Large intestine (tissue), 3 donors: ENCODE data around the gene LAPTM5. TPM values are rescaled to one million over a fixed set of nuclear protein-coding genes. Genes with fewer than 3 reads are reported as not detected.
"Not testable (repeated sequence)": the region's sequence is repeated elsewhere in the genome, so short reads cannot be mapped to it uniquely, and the experiment has no call there.

Source experiments
- DNase-seq, 2 donors: peaks; one replicate each; pipeline versions ENCODE4 v3.0.0 to v3.0.0-alpha.2; 2013
- H3K27ac ChIP-seq: one replicate; pipeline ENCODE4 v1.5.1; 2013; ENCODE audit warnings: low read length
- H3K27me3 ChIP-seq: 2 replicates; pipeline ENCODE4 v1.6.1; 2013; ENCODE audit warnings: low read length; ENCODE audit not compliant: control insufficient read depth, insufficient read depth
- H3K36me3 ChIP-seq: 2 replicates; pipeline ENCODE4 v1.6.1; 2013; ENCODE audit warnings: low read length; ENCODE audit not compliant: control insufficient read depth, insufficient read depth
- H3K4me1 ChIP-seq: one replicate; pipeline ENCODE4 v1.6.1; 2013; ENCODE audit warnings: low read length; ENCODE audit not compliant: control insufficient read depth, insufficient read depth
- H3K4me3 ChIP-seq: one replicate; pipeline ENCODE4 v1.5.1; 2013; ENCODE audit warnings: low read length
- H3K9me3 ChIP-seq: one replicate; pipeline ENCODE4 v1.6.1; 2013; ENCODE audit warnings: mild to moderate bottlenecking, low read depth, low read length, moderate library complexity; ENCODE audit not compliant: control insufficient read depth
- WGBS: methylation state at CpG from one replicate; pipeline ENCODE4 v1.1.5; 2013; ENCODE audit warnings: low lambda C conversion rate; ENCODE audit not compliant: insufficient coverage; 5-methylcytosine and 5-hydroxymethylcytosine counted together
- polyA plus RNA-seq: library from polyadenylated mRNA; unstranded; fragments of 120-200 nt; gene quantifications from one replicate; pipeline ENCODE4 v1.2.1, GENCODE V29; 2013

The LAPTM5 gene
- polyA plus RNA-seq, 1 donor, result 39.9 TPM

DNA sequence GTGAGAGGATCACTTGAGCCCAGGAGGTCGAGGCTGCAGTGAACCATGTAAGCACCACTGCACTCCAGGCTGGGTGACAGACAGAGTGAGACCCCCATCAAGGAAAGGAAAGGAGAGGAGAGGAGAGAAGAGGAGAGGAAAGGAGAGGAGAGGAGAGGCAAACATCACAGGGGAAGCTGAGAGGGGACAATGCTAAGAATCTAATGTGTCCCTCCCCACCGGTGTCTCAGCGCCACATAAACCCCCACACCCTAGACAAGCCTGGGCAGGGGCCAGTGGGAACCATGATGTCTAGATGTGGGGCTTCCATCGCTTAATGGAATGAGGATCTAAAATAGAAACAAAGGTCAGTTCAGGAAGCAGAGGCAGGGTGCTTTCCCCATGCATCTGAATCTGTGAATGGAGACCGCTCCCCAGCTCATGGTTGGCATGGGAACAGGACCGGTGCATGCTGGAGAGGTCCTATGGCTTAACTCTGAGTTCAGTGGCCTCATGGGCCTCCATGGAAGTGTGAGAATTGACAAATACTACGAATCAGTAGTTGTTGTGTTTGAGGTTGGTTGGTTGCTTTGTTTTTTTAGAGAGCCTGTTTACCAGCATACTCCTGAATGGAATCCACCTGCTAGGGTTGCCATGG, 16.3 kb upstream of the LAPTM5 start:
- WGBS, result 100% methylated on average over 1 of the region's 7 CpGs

GRCh38 chr1:30771005-30771404, 13.4 kb upstream of the LAPTM5 start:
- Histone ChIP-seq H3K36me3 (no peaks in the 10 kb centered on the region), H3K27ac (no peak overlapping the region), H3K4me1 (no peaks in the 10 kb centered on the region), H3K4me3 (no peak overlapping the region), H3K9me3 (no peaks in the 10 kb centered on the region), H3K27me3 (no peaks in the 10 kb centered on the region)
- no CpG with 5 or more reads among the region's 6 CpGs for WGBS
- no peak for DNase-seq

More for the DNA sequence above, 16.3 kb upstream of the LAPTM5 start:
- Histone ChIP-seq H3K4me1 (no peaks in the 10 kb centered on the region), H3K27me3 (no peaks in the 10 kb centered on the region), H3K27ac (no peak overlapping the region), H3K36me3 (no peaks in the 10 kb centered on the region), H3K4me3 (no peak overlapping the region), H3K9me3 (no peaks in the 10 kb centered on the region)
- DNase-seq, result no peak

DNA sequence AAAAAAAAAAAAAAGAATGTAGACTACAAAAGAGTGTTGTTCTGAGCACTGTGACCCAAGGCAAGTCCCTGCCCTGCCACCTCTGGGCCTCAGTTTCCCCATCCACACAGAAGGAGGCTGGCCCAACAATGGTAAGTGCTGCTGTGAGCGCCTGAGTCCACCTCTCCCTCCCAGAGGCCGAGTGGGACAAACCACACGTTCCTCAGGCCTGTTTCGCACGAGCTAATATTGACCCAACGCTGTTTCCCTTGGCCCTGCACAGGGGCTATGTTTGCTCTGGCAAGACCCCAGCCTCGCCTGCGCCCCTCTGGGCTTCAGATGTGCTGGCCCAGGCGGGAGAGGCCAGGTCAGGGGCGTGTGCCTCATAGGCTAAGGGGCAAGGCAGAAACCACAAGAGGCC, 12.6 kb upstream of the LAPTM5 start:
- no peaks in the 10 kb centered on the region for H3K27me3 ChIP-seq
- WGBS, result no CpG with 5 or more reads among the region's 10 CpGs
- H3K36me3 ChIP-seq, result no peaks in the 10 kb centered on the region
- no peaks in the 10 kb centered on the region for H3K4me1 ChIP-seq
- no peak for DNase-seq
- H3K4me3 ChIP-seq, result no peak overlapping the region
- H3K9me3 ChIP-seq, result no peaks in the 10 kb centered on the region
- no peak overlapping the region for H3K27ac ChIP-seq

- Histone ChIP-seq H3K4me1 (no peaks in the 10 kb centered on the region), H3K27me3 (no peaks in the 10 kb centered on the region), H3K9me3 (no peaks in the 10 kb centered on the region), H3K4me3 (no peak overlapping the region), H3K27ac (no peak overlapping the region), H3K36me3 (no peaks in the 10 kb centered on the region)
- no peak for DNase-seq
- WGBS, result 94% methylated on average over 3 of the region's 20 CpGs
These were observed 11.5 kb upstream of the LAPTM5 start for GRCh38 chr1:30768830-30769718.

DNA sequence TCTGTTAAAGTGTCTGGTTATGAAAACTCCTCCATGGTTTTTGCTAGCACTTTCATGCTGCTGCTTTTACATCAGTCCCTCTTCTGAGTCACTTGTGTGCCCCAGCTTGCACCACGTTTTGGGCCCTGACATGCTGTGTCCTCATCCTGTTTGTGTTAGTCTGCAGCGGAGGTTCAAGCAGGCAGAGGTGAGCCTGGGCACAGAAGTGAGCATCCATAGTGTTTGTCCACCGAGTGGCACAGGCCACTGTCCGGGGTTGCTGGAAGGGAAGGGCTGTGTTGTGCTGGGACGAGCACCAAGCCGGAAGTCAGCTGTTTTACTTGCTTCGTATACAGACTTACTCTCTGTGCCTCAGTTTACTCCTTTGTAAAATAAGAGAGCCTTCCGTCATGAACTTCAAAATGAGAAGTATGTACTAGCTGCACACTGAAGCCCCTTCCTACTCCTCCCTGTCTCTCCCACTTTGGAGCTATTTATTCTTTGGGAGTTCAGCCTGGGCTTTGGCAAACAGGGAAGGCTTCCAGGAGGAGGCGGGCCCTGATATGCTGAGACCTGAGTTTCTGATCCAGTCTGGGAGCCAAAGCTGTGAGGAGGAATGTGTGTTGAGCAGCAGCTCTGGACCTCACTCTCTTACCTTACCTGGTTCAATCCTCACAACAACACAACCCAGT, 10.7 kb upstream of the LAPTM5 start:
- H3K4me1 ChIP-seq, result no peaks in the 10 kb centered on the region
- H3K9me3 ChIP-seq, result no peaks in the 10 kb centered on the region
- DNase-seq, result no peak
- WGBS, result 100% methylated on average over 1 of the region's 9 CpGs
- H3K36me3 ChIP-seq, result no peaks in the 10 kb centered on the region
- no peak overlapping the region for H3K4me3 ChIP-seq
- no peaks in the 10 kb centered on the region for H3K27me3 ChIP-seq
- H3K27ac ChIP-seq, result no peak overlapping the region

- not testable (repeated sequence) for H3K27me3 ChIP-seq, H3K4me1 ChIP-seq, H3K9me3 ChIP-seq, H3K36me3 ChIP-seq, H3K4me3 ChIP-seq, H3K27ac ChIP-seq, DNase-seq
- no CpG with 5 or more reads among the region's 8 CpGs for WGBS
These were observed 9.4 kb upstream of the LAPTM5 start for GRCh38 chr1:30766948-30767347.

DNA sequence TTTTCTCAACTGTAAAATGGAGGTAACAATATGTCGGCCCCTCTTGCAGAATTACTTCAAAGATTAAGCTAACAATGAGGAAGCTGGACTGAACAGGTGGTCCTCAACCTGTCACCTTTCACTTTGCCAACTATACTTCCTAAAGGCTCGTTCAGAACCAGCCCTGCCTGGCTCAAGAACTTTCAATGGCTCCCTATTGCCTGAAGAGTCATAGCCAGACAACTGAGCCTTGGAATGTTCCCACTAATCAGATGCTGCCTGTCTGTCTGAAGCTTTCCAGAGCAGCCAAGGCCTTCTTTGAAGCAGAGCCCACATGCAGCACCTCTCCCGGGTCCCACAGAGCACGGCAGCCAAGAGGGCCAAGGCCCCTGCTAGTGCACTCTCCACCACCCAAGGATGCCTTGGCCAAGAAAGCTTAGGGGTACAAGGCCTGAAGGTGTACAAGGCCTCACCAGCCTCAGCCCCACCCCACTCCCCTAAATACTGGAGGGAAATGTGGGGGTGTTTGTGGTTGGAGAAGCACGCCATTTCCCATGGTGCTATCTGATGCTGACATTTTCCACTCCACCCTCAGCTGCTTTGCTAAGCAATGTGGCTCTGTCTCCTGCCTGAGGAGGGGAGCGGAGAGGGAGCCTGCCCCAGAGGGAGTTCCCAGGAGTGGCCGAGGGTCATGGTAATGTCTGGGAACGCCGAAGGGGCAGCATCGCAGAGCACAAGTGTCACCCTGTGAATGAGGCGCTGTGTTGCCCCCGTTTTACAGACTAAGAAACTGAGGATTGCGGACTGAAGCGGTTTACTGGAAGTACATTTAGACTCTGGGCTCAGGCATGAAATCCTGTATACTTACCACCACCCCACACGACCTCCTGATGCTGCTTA, 8.2 kb upstream of the LAPTM5 start:
- H3K4me3 ChIP-seq, result no peak overlapping the region
- no peaks in the 10 kb centered on the region for H3K4me1 ChIP-seq
- no peaks in the 10 kb centered on the region for H3K27me3 ChIP-seq
- WGBS, result 93% methylated on average over 2 of the region's 15 CpGs
- no peaks in the 10 kb centered on the region for H3K9me3 ChIP-seq
- no peaks in the 10 kb centered on the region for H3K36me3 ChIP-seq
- no peak for DNase-seq
- H3K27ac ChIP-seq, result no peak overlapping the region

GRCh38 chr1:30764939-30765555, 7.5 kb upstream of the LAPTM5 start:
- Histone ChIP-seq H3K27ac (no peak overlapping the region), H3K36me3 (no peaks in the 10 kb centered on the region), H3K9me3 (no peaks in the 10 kb centered on the region), H3K27me3 (no peaks in the 10 kb centered on the region), H3K4me1 (no peaks in the 10 kb centered on the region), H3K4me3 (no peak overlapping the region)
- DNase-seq, result no peak
- WGBS, result 100% methylated on average over 2 of the region's 18 CpGs

DNA sequence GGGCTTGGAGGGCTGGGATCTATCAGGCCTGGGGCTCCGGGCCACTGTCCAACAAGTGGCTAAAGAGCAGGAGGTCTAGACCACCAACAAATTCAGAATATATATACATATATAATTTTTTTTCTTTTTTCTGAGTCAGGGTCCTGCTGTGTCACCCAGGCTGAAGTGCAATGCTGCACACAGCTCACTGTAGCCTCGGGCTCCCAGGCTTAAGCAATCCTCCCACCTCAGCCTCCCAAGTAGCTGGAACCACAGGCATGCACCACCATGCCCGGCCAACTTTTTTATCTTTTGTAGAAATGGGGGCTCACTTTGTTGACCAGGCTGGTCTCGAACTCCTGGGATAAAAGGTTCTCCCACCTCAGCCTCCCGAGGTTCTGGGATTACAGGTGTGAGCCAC, 6.8 kb upstream of the LAPTM5 start:
- no peaks in the 10 kb centered on the region for H3K27me3 ChIP-seq
- WGBS, result 100% methylated on average over 1 of the region's 5 CpGs
- no peak overlapping the region for H3K4me3 ChIP-seq
- H3K36me3 ChIP-seq, result no peaks in the 10 kb centered on the region
- H3K9me3 ChIP-seq, result no peaks in the 10 kb centered on the region
- H3K4me1 ChIP-seq, result no peaks in the 10 kb centered on the region
- no peak for DNase-seq
- H3K27ac ChIP-seq, result no peak overlapping the region
